Stomach (tissue), 4 donors: Measurements from ENCODE around the gene PATZ1.

ENCODE experiments used
- EP300 ChIP-seq: sonication (generic); formaldehyde crosslinking; IDR thresholded peaks from one replicate; pipeline ENCODE4 v1.6.1; 2017; ENCODE audit warnings: antibody characterized with exemption
- POLR2A ChIP-seq, 4 donors: fragments of 450-650 bp; IDR thresholded peaks; one replicate each; pipeline ENCODE4 v1.6.1; 2016; ENCODE audit warnings: antibody characterized with exemption in 4 of 4, control low read depth in 2 of 4, mild to moderate bottlenecking in 1 of 4, moderate library complexity in 1 of 4
- POLR2AphosphoS5 ChIP-seq, 3 donors: sonication (generic); formaldehyde crosslinking; IDR thresholded peaks; one replicate each; pipeline ENCODE4 v1.6.1; 2016; ENCODE audit warnings: antibody characterized with exemption in 3 of 3
- TF ChIP-seq, protein P1 (sequence below), 7 experiments: fragments of 450-650 bp in 4 of 7; fragments of 200-600 bp in 3 of 7; sonication (generic) in 3 of 7; IDR thresholded peaks; one replicate each; pipeline ENCODE4 v1.5.1; 2016 to 2019; ENCODE audit warnings: antibody characterized with exemption in 7 of 7, control low read depth in 2 of 7, mild to moderate bottlenecking in 1 of 7

DNA sequence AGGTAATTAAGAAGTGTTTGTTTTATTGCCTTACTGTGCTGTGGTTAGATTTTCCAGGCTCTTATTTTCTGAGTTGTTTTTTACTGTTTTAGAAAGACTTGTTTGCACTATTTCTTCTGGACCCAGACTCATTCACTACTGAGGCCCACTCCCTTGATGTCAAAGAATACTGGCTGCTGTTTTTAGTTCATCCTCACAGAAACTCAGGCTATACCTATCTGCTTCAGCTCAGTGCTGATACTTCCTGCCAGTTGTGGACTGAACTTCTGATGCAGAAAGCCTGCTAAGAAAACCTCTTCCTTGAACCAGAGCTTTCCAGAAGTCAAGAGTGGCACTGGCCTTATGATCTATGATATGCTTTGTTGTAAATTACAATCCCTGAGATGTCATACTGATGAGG is 38.0 kb downstream of the PATZ1 start:
- no peak for TF ChIP-seq POLR2A (IDR thresholded peaks at IDR 0.05)
- TF ChIP-seq, protein P1, sequence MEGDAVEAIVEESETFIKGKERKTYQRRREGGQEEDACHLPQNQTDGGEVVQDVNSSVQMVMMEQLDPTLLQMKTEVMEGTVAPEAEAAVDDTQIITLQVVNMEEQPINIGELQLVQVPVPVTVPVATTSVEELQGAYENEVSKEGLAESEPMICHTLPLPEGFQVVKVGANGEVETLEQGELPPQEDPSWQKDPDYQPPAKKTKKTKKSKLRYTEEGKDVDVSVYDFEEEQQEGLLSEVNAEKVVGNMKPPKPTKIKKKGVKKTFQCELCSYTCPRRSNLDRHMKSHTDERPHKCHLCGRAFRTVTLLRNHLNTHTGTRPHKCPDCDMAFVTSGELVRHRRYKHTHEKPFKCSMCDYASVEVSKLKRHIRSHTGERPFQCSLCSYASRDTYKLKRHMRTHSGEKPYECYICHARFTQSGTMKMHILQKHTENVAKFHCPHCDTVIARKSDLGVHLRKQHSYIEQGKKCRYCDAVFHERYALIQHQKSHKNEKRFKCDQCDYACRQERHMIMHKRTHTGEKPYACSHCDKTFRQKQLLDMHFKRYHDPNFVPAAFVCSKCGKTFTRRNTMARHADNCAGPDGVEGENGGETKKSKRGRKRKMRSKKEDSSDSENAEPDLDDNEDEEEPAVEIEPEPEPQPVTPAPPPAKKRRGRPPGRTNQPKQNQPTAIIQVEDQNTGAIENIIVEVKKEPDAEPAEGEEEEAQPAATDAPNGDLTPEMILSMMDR (IDR thresholded peaks at IDR 0.05) = no peak
- TF ChIP-seq POLR2AphosphoS5 (IDR thresholded peaks at IDR 0.05) = no peak
- no peak for TF ChIP-seq EP300
